ENCODE data around the gene NOS1AP. TPM values are rescaled to one million over a fixed set of nuclear protein-coding genes. Genes with fewer than 3 reads are reported as not detected.

The NOS1AP gene
- total and polyA plus RNA-seq, 9 of the 15 experiments (the other 6 are each of a cell fraction or from before 2014, with no cell fraction given) = 0.07 to 1.5 (median 0.22) TPM

DNA sequence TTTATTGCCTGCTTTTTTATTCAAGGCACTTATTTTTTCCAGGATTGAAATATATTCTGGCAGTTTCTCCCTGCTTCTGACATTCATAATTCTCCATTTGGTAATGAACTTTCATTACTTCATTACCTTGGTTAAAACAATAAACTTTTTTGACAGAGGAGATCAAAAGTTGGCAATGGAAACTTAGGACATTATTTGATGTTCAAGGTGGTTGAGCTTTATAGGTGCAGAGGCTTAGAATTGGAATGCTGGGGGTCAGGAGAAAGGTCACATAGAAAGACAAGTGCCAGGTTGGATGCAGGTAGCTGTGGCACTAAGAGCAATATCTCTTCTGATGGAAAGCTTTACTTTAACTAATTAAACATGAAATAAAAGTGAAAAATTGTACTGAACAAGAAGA, 154.8 kb downstream of the NOS1AP start:
- ChIA-PET POLR2A (no interaction called here), CTCF (ENCODE audit: low intra/inter-chr PET ratio) (no interaction called here)
- Histone ChIP-seq H3K79me2 (ENCODE audit: control insufficient read depth, insufficient read depth, low read length) (no peaks in the 10 kb centered on the region), H3K4me2 (ENCODE audit: insufficient read depth, low read length) (no peak overlapping the region), H3K36me3 (ENCODE audit: control insufficient read depth, insufficient read depth, low read length) (no peaks in the 10 kb centered on the region), H3K4me1 (replicated peaks in 1 of 2; ENCODE audit: control insufficient read depth in 2 of 2, insufficient read depth in 2 of 2, low read length in 2 of 2) (no peaks in the 10 kb centered on the region), H3K27me3 (ENCODE audit: control insufficient read depth in 2 of 2, insufficient read depth in 2 of 2, low read length in 2 of 2) (peaks cover 0 to 13% of the 10 kb centered on the region in 2 experiments; a peak in 4 of 5 replicates), H3K9me3 (replicated peaks; ENCODE audit: control insufficient read depth, insufficient read depth, low read depth, low read length) (no peaks in the 10 kb centered on the region), H3K9me1 (ENCODE audit: control insufficient read depth, insufficient read depth, low read length) (no peaks in the 10 kb centered on the region), H2AFZ (ENCODE audit: low read depth, low read length) (no peak overlapping the region), H3K4me3 (no peak overlapping the region), H4K20me1 (replicated peaks; ENCODE audit: control insufficient read depth, insufficient read depth, low read length) (0 out of 2 replicates have a peak, but pooled peaks cover 2% of the 10 kb centered on the region), H3K27ac (ENCODE audit: extremely low read depth, low read depth, low read length) (no peak overlapping the region), H3K9ac (ENCODE audit: insufficient read depth in 1 of 2, low read depth in 2 of 2, low read length in 2 of 2) (no peak overlapping the region)
- BruUV-seq (replicated peaks) = no TSS peak
- ATAC-seq = no peak
- FAIRE-seq = no peak
- no peak for DNase-seq (ENCODE audit: extremely low read depth in 1 of 4, low spot score in 3 of 4)
- TF ChIP-seq HLTF (IDR thresholded peaks at IDR 0.05) (no peak), FUS (optimal IDR thresholded peaks at IDR 0.05; ENCODE audit: low read depth, low read length) (no peak), U2AF2 (optimal IDR thresholded peaks at IDR 0.05; ENCODE audit: low read depth, low read length) (no peak)
- in situ Hi-C loops (cut with MboI) (no loop called here), intact Hi-C loops (cut with micrococcal nuclease) (no loop called here)

DNA sequence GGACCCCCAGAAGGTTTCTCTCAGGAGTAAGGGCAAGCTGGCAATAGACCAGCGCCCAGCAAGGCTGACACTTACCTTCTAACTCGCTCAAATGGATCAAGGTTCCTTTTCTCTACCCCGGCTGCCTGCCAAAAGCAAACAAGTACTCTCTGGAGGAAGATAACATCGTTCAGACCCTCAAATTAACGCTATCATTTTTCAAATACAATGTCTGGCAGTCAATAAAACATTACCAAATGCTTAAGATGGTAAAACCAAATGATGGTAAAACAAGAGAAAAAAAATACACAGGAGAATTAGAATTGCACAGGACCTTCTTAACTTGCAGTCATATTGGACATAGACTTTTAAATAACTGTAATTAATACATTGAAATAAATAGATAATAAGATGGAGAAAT, 159.1 kb downstream of the NOS1AP start:
- no peaks in the 10 kb centered on the region for H3K79me2 ChIP-seq (ENCODE audit: control insufficient read depth, insufficient read depth, low read length)
- no peak overlapping the region for H2AFZ ChIP-seq (ENCODE audit: low read depth, low read length)
- ATAC-seq = no peak
- H3K9ac ChIP-seq (ENCODE audit: insufficient read depth in 1 of 2, low read depth in 2 of 2, low read length in 2 of 2) = no peak overlapping the region
- no peak overlapping the region for H3K27ac ChIP-seq (ENCODE audit: extremely low read depth, low read depth, low read length)
- 0 out of 2 replicates have a peak, but pooled peaks cover 2% of the 10 kb centered on the region for H4K20me1 ChIP-seq (replicated peaks; ENCODE audit: control insufficient read depth, insufficient read depth, low read length)
- no peaks in the 10 kb centered on the region for H3K36me3 ChIP-seq (ENCODE audit: control insufficient read depth, insufficient read depth, low read length)
- DNase-seq (ENCODE audit: extremely low read depth in 1 of 4, low spot score in 3 of 4) = no peak
- CTCF ChIA-PET (ENCODE audit: low intra/inter-chr PET ratio) = no interaction called here
- H3K27me3 ChIP-seq (ENCODE audit: control insufficient read depth in 2 of 2, insufficient read depth in 2 of 2, low read length in 2 of 2) = peaks cover 0 to 7% of the 10 kb centered on the region in 2 experiments; a peak in 3 of 5 replicates
- no peaks in the 10 kb centered on the region for H3K9me3 ChIP-seq (replicated peaks; ENCODE audit: control insufficient read depth, insufficient read depth, low read depth, low read length)
- no peak overlapping the region for H3K4me3 ChIP-seq
- H3K9me1 ChIP-seq (ENCODE audit: control insufficient read depth, insufficient read depth, low read length) = no peaks in the 10 kb centered on the region
- no peak for FAIRE-seq
- BruUV-seq (replicated peaks) = no TSS peak
- in situ Hi-C loops (cut with MboI) = no loop called here
- WGBS (ENCODE audit: insufficient coverage, low coverage, missing lambda C conversion rate) = 6% methylated on average over 5 of the region's 5 CpGs
- no peaks in the 10 kb centered on the region for H3K4me1 ChIP-seq (replicated peaks in 1 of 2; ENCODE audit: control insufficient read depth in 2 of 2, insufficient read depth in 2 of 2, low read length in 2 of 2)
- H3K4me2 ChIP-seq (ENCODE audit: insufficient read depth, low read length) = no peak overlapping the region
- POLR2A ChIA-PET = no interaction called here
- intact Hi-C loops (cut with micrococcal nuclease) = no loop called here
- TF ChIP-seq MEF2D (tag; conservative IDR thresholded peaks at IDR 0.05; ENCODE audit: low read depth) (no peak), SREBF1 (IDR thresholded peaks at IDR 0.05; ENCODE audit: borderline replicate concordance, low read depth, low read length) (no peak), DDX20 (tag; IDR thresholded peaks at IDR 0.05; ENCODE audit: low read depth) (no peak)
- TF ChIP-seq, protein P1, sequence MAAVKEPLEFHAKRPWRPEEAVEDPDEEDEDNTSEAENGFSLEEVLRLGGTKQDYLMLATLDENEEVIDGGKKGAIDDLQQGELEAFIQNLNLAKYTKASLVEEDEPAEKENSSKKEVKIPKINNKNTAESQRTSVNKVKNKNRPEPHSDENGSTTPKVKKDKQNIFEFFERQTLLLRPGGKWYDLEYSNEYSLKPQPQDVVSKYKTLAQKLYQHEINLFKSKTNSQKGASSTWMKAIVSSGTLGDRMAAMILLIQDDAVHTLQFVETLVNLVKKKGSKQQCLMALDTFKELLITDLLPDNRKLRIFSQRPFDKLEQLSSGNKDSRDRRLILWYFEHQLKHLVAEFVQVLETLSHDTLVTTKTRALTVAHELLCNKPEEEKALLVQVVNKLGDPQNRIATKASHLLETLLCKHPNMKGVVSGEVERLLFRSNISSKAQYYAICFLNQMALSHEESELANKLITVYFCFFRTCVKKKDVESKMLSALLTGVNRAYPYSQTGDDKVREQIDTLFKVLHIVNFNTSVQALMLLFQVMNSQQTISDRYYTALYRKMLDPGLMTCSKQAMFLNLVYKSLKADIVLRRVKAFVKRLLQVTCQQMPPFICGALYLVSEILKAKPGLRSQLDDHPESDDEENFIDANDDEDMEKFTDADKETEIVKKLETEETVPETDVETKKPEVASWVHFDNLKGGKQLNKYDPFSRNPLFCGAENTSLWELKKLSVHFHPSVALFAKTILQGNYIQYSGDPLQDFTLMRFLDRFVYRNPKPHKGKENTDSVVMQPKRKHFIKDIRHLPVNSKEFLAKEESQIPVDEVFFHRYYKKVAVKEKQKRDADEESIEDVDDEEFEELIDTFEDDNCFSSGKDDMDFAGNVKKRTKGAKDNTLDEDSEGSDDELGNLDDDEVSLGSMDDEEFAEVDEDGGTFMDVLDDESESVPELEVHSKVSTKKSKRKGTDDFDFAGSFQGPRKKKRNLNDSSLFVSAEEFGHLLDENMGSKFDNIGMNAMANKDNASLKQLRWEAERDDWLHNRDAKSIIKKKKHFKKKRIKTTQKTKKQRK (IDR thresholded peaks at IDR 0.05; ENCODE audit: borderline replicate concordance, low read depth, low read length) = no peak
- TF ChIP-seq, protein P2, sequence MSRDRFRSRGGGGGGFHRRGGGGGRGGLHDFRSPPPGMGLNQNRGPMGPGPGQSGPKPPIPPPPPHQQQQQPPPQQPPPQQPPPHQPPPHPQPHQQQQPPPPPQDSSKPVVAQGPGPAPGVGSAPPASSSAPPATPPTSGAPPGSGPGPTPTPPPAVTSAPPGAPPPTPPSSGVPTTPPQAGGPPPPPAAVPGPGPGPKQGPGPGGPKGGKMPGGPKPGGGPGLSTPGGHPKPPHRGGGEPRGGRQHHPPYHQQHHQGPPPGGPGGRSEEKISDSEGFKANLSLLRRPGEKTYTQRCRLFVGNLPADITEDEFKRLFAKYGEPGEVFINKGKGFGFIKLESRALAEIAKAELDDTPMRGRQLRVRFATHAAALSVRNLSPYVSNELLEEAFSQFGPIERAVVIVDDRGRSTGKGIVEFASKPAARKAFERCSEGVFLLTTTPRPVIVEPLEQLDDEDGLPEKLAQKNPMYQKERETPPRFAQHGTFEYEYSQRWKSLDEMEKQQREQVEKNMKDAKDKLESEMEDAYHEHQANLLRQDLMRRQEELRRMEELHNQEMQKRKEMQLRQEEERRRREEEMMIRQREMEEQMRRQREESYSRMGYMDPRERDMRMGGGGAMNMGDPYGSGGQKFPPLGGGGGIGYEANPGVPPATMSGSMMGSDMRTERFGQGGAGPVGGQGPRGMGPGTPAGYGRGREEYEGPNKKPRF (IDR thresholded peaks at IDR 0.05; ENCODE audit: low read depth, low read length) = no peak
